HG02870 (cell line): Measurements from ENCODE around the gene SLC26A11.
"Not testable (repeated sequence)": the region's sequence is repeated elsewhere in the genome, so short reads cannot be mapped to it uniquely, and the experiment has no call there.

Experiments
- ATAC-seq: cut with Tn5 transposase; IDR thresholded peaks from one replicate; pipeline ENCODE4 v1.9.1; 2021; ENCODE audit warnings: mild to moderate bottlenecking, moderate library complexity; ENCODE audit not compliant: unreplicated experiment

Gene SLC26A11

DNA sequence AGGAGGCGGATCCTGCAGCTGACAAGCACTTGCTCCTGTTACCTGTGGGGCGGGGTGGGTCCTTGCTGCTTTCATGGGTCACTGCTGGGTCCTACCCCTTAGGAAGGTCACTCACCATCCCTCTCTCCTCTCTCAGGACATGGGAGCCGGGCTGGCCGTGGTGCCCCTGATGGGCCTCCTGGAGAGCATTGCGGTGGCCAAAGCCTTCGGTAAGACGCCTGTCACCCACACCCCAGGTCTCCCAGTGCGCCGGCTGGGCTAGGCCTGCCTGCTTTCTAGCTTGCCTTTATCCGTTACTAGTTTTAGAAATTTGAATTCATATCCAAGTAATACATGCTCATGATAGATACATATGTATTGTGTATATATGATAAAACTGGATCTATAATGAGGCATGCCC lies 17.2 kb downstream of the SLC26A11 start:
- no peak for ATAC-seq

DNA sequence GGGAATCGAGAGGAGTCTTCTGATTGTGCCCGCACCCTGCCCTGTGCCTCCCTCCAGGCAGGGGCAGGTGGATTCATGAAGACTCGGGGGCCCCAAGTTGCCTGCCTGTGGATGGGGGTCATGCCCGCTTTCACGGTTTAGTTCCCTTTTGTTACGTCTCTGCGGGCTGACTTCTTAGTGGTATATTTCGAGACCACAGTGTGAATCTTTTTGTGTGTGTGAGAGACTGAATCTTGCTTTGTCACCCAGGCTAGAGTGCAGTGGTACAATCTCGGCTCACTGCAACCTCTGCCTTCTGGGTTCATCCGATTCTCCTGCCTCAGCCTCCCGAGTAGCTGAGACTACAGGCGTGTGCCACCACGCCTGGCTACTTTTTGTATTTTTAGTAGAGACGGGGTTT lies 22.3 kb downstream of the SLC26A11 start:
- no peak for ATAC-seq

DNA sequence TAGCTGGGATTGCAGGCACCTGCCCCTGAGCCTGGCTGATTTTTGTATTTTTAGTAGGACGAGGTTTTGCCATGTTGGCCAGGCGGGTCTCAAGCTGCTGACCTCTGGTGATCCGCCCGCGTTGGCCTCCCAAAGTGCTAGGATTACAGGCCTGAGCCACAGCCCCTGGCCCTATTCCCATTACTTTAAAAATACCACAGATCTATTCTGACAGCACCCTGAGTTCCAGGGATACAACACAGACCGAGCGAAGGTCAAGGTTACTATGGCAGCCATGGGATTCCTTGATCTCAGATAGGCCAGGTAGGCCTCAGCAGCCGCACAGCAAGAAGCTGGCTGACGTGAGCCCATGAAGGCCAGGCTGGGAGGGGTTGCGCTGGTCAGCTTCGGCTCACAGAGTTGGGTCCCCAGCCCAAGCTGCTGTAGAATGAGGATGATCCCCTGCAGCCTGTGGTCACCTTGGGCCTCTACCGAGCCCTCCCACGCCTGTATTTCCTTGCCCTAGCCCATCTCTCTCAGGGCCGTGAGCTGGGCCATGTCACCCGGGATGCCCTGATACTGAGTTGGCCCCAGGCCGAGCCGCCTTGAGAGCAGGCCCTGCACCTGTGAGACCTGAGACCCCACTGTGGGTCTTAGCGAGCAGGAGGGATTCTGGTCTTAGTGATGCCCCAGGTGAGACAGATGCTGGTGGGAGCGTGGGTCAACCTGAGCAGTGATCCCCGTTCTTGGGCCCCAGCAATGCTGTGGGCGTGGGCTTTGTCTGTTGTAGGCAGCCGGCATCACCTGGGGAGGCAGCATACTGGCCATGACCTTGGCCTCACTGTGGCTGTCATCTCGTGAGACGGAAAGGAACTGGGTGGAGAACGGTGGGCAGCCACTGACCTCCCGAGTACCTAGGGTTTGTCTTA lies 23.6 kb downstream of the SLC26A11 start:
- no peak for ATAC-seq

DNA sequence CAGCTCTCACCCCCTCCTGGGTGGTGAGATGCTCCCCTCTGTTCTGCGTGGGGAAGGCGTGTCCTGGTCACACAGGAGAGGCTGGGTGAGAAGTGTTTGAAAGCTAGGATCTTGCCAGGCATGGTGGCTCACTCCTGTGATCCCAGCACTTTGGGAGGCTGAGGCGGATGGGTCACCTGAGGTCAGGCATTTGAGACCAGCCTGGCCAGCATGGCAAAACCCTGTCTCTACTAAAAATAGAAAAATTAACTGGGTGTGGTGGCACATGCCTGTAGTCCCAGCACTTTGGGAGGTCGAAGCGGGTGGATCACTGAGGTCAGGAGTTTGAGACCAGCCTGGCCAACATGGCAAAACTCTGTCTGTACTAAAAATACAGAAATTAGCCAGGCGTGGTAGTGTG lies 24.2 kb downstream of the SLC26A11 start:
- ATAC-seq, result not testable (repeated sequence)

DNA sequence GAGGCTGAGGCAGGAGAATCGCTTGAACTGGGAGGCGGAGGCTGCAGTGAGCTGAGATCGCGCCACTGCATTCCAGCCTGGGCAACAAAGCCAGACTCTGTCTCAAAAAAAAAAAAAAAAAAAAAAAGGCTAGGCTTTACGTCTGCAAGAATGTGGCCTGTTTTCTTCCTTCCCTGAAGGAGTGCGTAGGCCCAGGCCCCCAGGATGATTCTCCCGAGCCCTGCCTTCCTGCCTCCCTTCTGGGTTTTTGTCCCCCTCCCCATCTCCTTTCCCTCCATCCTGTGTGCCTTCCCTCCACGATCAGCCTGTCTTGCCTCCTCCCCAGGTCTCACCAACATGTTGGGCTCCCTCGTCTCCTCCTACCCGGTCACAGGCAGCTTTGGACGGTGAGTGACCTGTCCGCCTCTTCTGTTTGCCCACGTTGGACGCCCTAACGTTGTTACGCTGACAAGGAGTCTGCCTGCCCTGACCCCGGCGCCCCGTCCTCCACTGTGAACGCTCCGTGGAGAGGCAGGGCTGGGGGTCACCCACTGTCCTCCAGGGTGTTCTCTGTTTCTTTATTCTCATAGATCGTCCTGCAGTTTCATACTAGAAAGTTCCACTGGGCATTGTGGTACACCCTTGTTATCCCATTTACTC lies 24.8 kb downstream of the SLC26A11 start:
- no peak for ATAC-seq

DNA sequence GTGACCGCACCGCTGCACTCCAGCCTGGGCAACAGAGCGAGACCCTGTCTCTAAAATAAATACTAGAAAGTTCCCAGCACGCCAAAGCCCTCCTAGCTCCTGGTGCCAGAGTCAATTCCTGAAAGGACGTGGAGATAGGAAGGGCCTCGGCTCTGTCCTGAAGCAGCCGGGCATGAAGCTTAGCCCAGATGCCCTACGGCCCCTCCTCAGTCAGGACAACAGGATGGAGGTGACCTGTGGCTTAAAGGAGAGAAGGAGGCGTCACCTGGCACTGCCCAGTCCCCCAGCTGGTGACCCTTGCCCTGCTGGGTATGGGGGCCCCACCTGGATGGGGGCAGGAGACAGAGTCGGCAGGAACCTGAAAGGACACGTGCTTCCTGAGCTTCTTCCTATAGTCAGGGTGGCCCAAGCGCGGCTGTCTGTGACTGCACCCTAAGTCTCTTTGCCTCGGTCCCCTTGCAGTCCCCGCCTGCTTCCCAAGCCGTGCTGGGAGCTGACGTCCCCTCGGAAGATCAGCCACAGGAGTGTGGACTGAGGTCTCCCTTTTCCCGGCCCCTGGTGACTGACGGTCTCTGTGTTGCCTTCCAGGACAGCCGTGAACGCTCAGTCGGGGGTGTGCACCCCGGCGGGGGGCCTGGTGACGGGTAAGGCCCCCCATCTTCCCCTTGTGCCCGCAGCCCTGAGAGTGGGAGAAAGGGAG lies 25.5 kb downstream of the SLC26A11 start:
- ATAC-seq, result no peak

DNA sequence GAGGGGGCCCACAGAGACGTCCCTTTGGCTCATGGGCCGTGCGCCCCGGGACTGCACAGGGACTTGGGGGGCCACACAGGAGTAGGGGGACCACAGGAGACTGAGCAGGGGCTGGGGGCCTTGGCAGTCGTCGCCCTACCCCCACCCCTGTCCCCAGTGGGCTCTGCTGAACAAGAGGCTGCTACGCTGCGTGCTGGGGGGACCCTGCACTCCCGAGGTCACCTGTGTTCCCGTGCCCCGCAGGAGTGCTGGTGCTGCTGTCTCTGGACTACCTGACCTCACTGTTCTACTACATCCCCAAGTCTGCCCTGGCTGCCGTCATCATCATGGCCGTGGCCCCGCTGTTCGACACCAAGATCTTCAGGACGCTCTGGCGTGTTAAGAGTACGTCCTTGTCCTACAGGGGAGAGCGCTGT lies 26.0 kb downstream of the SLC26A11 start:
- no peak for ATAC-seq

DNA sequence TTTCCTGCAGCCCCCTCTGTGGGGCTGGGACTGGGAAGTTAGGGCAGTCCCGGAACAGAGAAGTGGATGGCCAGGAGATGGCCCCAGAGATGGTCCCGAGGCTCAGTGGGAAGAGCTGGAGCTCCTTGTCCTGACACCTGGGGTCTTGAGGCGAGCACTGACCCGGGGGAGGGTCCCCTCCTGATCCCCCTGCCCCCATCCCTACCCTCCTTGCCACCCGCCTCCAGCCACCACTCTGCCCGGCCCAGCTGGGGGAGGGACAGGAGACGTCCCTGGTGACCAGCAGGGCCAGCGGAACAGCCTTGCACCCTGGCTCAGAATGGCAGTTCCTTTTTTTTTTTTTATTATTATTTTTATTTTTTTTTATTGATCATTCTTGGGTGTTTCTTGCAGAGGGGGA lies 26.5 kb downstream of the SLC26A11 start:
- no peak for ATAC-seq

DNA sequence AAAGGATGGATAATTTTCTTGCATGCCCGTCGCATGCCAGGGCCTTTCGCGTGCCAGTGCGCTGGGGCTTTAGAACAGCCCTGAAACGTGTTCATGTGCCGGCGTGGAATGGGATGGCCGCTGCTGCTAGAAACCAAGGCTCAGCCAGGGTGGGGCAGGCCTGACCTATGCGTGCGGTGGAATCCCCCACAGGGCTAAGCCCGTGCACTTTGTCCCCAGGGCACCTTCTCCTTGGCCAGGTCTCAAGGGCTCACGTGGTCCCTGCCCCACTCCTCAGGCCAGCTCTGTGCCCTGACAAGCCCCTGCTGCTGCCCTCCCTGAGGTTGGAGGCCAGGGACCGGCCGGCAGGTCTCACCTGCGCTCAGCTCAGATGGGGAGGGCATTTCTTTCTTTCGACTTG lies 27.3 kb downstream of the SLC26A11 start:
- ATAC-seq, result no peak

DNA sequence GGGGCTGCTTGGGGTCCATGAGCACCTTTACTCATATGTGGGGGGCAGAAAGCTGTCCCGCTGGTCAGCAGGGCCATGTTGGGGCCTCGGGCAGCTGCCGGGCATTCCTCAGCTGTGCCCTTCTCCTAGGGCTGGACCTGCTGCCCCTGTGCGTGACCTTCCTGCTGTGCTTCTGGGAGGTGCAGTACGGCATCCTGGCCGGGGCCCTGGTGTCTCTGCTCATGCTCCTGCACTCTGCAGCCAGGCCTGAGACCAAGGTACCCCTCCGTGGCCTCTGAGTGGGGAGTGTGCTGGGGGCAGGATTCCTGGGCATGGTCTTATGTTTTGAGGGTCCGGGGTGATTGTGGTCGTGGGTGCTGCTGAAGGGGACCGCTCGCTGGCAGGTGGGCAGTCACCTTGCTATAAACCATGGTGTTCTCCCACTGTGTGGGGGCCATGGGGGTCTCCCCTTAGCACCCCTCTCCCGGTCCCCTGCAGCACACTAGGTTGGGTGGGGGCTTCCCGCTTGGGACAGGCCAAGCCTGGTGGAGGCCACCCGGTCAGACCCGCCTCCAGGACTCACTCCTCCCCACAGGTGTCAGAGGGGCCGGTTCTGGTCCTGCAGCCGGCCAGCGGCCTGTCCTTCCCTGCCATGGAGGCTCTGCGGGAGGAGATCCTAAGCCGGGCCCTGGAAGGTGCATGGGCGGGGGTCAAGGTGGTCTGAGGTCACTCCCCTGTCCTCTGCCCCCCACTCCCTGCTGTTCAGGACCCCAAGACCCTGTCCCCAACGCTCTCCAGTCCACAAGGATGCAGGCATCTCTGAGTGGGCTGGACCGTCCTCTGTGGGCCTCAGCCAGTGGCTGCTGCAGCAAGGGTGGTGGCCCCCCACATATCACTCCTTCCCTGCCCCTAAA lies 28.0 kb downstream of the SLC26A11 start:
- ATAC-seq, result no peak

DNA sequence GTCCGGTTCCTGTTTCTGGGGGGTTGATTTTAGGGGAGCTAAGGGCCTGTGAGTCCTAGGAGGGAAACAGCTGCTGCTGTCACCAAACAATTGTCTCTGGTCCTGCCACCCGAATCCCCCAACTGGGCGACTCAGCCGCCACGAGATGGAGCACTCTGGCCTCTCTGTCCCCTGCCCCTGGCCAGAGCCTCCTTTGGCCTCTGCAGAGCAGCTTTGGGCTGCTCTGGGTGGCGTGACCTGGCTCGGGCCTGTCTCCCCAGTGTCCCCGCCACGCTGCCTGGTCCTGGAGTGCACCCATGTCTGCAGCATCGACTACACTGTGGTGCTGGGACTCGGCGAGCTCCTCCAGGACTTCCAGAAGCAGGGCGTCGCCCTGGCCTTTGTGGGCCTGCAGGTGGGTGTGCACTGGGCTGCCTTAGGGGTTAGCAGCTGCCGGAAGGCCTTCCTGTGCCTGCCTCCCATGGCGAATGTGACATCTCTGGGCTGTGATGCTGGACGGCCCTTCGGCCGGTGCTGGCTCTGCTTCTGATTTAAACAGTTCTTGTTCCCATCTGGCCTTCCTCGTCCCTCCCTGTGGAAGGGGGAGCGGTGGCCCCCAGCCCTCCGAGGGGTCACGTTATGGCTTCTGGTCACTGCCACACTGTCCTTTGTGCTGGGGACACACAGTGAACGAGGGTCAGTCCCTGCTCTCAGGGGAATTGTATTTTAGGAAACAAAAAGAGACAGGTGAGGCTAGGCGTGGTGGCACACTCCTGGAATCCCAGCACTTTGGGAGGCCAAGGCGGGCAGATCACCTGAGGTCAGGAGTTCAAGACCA lies 28.9 kb downstream of the SLC26A11 start:
- ATAC-seq, result no peak

DNA sequence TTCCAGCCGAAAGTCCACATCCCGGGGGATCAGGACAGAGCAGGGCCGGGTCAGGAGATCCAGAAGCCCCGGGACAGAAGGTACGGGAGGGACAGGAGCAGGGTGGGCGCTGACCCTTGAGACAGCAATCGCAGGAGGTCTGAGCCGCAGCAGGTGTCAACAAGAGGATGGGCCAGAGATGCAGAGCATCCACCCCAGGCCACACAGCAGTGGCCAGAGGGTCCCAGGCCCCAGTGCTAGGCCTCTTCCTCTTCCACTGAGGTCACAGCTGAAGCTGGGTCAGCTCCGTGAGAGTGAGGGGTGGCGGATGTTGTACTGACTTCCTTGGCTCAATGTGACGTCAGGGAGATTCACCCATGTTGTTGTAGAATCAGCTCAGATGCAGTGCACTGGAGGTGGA lies 31.7 kb downstream of the SLC26A11 start:
- no peak for ATAC-seq

DNA sequence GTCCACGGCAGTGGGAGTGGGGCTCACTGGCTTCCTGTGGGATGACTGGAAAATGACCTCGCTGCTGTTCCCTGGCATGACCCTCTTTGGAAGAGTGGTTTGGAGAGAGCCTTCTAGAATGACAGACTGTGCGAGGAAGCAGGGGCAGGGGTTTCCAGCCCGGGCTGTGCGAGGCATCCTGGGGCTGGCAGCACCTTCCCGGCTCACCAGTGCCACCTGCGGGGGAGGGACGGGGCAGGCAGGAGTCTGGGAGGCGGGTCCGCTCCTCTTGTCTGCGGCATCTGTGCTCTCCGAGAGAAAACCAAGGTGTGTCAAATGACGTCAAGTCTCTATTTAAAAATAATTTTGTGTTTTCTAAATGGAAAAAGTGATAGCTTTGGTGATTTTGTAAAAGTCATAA lies 32.6 kb downstream of the SLC26A11 start:
- ATAC-seq, result no peak

DNA sequence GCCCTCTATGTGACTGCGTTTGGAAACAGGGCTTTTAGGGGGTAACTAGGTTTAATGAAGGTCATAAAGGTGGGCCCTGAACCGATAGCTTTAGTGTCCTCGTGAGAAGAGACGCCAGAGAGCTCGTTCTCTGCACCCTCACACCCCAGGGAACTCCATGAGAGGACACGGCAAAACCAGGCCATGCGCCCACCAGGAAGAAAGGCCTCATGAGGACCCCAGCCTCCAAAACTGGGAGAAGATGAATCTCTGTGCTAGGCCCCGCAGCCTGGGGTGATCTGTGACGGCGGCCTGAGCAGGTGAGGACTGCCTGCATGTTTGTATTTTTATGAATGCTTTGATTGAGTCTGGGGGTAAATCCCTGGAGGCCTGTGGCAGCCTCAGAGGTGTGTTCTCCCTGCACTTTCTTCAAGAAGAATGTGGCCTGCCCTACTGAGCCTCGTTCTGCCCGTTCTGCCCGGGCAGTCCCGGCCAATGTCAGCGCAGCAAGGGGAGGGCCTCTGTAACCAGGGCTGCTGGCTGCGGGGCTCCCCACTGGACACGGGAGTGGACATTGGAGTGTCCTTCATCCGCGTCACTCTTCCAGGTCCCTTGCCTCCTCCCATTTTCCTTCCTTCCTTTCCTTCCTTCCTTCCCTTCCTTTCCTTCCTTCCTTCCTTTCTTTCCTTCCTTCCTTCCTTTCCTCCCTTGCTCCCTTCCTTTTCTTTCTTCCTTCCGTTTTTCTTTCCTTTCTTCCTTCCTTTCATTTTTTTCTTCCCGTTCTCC lies 33.6 kb downstream of the SLC26A11 start:
- no peak for ATAC-seq

DNA sequence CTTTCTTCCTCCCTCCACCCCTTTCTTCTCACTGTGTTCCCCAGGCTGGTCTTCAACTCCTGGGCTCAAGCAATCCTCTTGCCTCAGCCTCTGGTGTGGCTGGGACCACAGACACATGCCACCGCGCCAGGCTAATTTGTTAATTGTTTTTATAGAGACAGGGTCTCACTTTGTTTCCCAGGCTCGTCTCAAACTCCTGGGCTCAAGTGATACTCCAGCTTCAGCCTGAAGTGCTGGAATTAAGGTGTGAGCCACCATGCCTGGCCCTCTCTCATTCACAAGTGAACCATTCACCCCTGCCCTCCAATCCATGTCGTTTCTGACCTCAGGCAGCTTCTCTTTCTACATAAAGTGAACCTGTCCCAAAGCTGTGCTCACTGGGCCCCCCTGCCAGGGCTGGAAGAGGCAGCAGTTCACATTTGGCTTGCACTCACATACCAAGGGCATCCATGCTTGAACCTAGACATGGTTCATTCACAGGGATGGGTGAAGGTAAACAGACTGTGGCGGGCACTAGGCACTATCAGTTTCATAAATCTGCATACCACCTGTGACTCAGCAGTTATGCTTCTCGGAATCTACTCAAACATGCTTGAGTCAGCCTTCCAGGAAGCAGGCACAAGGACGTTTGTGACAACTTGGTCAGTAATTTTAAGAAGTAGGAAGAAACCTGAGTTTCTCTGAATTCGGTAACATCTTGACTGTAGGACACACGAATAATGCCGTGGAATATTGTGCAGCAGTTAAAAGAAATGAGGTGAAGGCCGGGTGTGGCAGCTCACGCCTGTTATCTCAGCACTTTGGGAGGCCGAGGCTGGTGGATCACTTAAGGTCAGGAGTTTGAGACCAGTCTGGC lies 34.4 kb downstream of the SLC26A11 start:
- no peak for ATAC-seq

DNA sequence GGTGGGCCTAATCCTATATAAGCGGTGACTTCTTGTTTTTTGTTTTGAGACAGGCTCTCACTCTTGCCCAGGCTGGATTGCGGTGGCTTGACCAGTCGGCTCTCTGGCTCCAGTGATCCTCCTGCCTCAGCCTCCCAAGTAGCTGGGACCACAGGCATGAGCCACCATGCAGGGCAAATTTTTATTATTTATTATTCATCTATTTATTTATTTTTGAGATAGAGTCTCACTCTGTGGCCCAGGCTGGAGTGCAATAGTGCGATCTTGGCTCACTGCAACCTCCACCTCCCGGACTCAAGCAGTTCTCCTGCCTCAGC lies 35.8 kb downstream of the SLC26A11 start:
- no peak for ATAC-seq

DNA sequence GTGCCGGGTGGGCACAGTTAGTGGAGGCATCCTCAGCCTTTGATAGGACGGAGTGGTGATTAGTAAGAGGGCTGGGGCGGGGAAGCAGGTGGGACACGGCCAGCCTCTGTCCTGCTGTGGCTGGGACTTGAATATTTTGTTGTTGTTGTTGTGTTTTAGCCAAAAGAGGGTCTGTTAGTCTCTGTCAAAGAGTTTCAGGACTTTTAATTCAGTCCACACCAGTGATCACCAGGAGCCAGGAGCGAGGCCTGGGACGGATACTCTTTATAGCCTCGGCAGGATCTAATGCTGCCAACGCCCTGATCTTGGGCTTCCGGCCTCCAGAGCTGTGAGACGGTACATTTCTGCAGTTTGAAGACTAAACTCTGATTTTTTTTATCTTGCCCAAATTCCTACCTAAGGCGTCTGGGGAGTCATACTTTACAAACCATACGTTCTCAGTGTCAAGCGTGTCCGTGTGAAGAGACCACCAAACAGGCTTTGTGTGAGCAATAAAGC lies 37.5 kb downstream of the SLC26A11 start:
- ATAC-seq, result no peak

DNA sequence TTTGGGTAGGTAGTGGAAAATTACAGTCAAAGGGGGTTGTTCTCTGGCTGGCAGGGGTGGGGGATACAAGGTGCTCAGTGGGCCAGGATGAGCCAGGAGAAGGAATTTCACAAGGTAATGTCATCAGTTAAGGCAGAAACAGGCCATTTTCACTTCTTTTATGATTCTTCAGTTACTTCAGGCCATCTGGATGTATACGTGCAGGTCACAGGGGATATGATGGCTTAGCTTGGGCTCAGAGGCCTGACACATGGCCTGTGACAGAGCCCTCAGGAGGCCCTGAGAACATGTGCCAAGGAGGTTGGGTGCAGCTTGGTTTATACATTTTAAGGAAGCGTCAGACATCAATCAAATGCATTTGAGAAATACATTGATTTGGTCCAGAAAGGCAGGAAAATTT lies 38.1 kb downstream of the SLC26A11 start:
- ATAC-seq, result not testable (repeated sequence)
